Right atrium auricular region (tissue), 2 donors: ENCODE measurements around the gene TREM2. TPM values are rescaled to one million over a fixed set of nuclear protein-coding genes. Genes with fewer than 3 reads are reported as not detected.

Experiments
- DNase-seq: peaks from one replicate; pipeline ENCODE4 v3.0.0-alpha.2; 2019; ENCODE audit warnings: low spot score
- H3K27ac ChIP-seq, 2 donors: fragments of 200-600 bp; sonication (generic); 1 replicate in 1 of 2; 2 replicates in 1 of 2; pipeline ENCODE4 v1.5.1; 2016 to 2019
- H3K27me3 ChIP-seq, 2 donors: fragments of 200-600 bp; sonication (generic); one replicate each; pipeline versions ENCODE4 v1.5.1 to v1.6.0; 2017 to 2019
- H3K36me3 ChIP-seq: fragments of 200-600 bp; sonication (generic); one replicate; pipeline ENCODE4 v1.5.1; 2016
- H3K4me1 ChIP-seq, 2 donors: fragments of 200-600 bp; sonication (generic); one replicate each; pipeline versions ENCODE4 v1.5.1 to v1.6.0; 2017 to 2019
- H3K4me3 ChIP-seq, 2 donors: fragments of 200-600 bp; sonication (generic); 1 replicate in 1 of 2; 2 replicates in 1 of 2; pipeline ENCODE4 v1.5.1; 2017 to 2019; ENCODE audit warnings: mild to moderate bottlenecking in 1 of 2, moderate library complexity in 1 of 2
- H3K9me3 ChIP-seq, 2 donors: fragments of 200-600 bp; sonication (generic); one replicate each; pipeline ENCODE4 v1.5.1; 2019
- total RNA-seq, 2 donors: library from RNA; depleted of rRNA; stranded (reverse); fragments of >200 nt; gene quantifications; one replicate each; pipeline ENCODE4 v1.1.0, GENCODE V29; 2016
- TF ChIP-seq, protein P1 (sequence below), 2 donors: fragments of 200-600 bp; sonication (generic); IDR thresholded peaks; one replicate each; pipeline ENCODE4 v1.5.1; 2019; ENCODE audit warnings: antibody characterized with exemption in 2 of 2

TREM2 gene
- total RNA-seq, 2 donors from 2014 or later, result 1.6 to 7.0 TPM

DNA sequence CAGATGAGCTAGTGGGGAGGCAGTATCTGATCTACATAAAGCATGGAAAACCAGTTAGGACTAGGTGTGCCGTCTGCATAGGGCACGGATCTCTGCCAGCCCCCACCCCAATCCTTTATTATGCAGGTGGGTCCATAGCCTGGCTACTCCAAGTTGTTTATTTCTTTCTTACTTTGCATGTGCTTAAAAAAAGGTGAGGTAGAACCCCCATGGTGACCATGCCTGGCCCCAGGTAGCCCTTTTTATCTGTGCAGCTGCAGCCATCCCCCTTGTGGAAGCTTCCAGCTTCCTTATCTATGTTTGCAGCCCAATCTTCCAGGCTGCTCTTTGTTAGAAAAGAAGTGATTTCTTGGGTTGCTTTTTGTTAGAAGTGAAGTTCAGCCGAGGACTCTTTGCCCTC is 9.0 kb upstream of the TREM2 start:
- no peak for DNase-seq
- Histone ChIP-seq H3K27ac (no peak overlapping the region), H3K4me1 (no peaks in the 10 kb centered on the region), H3K9me3 (no peaks in the 10 kb centered on the region), H3K27me3 (no peaks in the 10 kb centered on the region), H3K4me3 (no peak overlapping the region), H3K36me3 (no peaks in the 10 kb centered on the region)
- TF ChIP-seq, protein P1, sequence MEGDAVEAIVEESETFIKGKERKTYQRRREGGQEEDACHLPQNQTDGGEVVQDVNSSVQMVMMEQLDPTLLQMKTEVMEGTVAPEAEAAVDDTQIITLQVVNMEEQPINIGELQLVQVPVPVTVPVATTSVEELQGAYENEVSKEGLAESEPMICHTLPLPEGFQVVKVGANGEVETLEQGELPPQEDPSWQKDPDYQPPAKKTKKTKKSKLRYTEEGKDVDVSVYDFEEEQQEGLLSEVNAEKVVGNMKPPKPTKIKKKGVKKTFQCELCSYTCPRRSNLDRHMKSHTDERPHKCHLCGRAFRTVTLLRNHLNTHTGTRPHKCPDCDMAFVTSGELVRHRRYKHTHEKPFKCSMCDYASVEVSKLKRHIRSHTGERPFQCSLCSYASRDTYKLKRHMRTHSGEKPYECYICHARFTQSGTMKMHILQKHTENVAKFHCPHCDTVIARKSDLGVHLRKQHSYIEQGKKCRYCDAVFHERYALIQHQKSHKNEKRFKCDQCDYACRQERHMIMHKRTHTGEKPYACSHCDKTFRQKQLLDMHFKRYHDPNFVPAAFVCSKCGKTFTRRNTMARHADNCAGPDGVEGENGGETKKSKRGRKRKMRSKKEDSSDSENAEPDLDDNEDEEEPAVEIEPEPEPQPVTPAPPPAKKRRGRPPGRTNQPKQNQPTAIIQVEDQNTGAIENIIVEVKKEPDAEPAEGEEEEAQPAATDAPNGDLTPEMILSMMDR (IDR thresholded peaks at IDR 0.05), result no peak

DNA sequence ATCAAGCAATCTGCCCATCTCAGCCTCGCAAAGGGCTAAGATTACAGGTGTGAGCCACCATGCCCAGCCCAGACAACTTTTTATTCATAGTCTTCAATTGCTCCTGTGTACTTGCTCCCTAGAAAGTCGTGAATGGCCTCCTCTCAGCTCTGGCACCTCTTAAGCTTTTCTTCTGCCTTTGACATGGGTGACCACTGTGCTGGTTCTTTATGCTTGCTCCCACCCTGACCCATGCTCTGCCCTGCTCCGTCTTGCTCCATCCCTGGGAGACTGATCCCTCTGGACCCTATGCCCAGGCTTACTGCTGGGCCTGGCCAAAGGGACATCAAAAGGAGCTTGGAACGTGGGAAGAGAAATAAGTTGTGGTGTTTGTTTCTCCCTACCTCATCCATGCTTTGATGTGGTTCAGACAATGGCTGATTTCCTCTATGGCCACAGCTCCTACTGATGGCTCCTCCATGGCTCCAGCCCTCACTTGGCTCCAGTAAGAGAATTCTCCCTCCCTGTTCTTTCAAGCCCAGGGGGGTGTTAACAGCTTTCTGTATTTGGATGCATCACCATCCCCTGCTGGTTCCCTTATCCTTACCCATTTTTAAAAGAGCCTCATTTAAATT is 7.7 kb upstream of the TREM2 start:
- Histone ChIP-seq H3K27ac (no peak overlapping the region), H3K9me3 (no peaks in the 10 kb centered on the region), H3K36me3 (no peaks in the 10 kb centered on the region), H3K27me3 (no peaks in the 10 kb centered on the region), H3K4me3 (no peak overlapping the region), H3K4me1 (no peaks in the 10 kb centered on the region)
- TF ChIP-seq, protein P1 (IDR thresholded peaks at IDR 0.05), result no peak
- peak; percentile 32 for DNase-seq

DNA sequence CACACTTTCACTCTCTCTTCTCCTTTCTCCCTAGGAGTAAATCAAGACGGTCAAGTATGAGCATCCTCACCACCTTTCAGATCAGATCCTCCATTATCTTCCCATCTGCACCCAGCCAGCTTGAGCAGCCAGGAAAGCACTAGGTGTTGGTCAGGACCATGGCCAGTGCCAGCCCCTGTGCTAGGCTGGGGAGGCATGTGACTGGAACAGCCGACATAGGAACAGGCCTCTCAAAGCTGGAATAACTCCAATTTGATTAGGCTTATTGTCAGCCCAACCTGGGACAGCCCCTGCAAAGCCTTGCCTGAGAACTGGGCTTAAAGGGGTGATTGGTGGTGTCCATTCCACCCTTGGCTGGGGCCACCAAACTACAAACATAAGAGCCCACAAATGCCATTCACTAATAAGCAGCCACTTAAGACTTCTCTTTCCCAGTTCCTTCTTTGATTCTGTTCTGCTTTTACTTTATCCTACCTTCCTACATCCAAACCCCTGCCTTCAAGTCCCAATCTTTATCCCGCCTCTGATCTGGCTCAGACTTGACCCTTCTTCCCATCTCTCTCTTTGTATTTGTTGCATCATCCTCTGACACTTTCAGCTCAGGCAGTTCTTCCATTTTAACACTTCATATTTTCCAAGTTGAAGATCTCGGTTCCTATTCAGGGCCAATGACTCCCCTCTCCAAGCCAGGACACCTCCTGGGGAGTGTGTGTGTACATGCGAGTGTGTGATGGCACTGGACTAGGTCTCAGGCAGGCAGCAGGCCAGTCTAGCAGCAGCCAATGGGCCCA is 4.5 kb upstream of the TREM2 start:
- no peak overlapping the region for H3K4me3 ChIP-seq
- no peaks in the 10 kb centered on the region for H3K9me3 ChIP-seq
- H3K4me1 ChIP-seq, result no peaks in the 10 kb centered on the region
- TF ChIP-seq, protein P1 (IDR thresholded peaks at IDR 0.05), result no peak
- no peaks in the 10 kb centered on the region for H3K27me3 ChIP-seq
- H3K36me3 ChIP-seq, result no peaks in the 10 kb centered on the region
- no peak overlapping the region for H3K27ac ChIP-seq
- DNase-seq, result no peak

DNA sequence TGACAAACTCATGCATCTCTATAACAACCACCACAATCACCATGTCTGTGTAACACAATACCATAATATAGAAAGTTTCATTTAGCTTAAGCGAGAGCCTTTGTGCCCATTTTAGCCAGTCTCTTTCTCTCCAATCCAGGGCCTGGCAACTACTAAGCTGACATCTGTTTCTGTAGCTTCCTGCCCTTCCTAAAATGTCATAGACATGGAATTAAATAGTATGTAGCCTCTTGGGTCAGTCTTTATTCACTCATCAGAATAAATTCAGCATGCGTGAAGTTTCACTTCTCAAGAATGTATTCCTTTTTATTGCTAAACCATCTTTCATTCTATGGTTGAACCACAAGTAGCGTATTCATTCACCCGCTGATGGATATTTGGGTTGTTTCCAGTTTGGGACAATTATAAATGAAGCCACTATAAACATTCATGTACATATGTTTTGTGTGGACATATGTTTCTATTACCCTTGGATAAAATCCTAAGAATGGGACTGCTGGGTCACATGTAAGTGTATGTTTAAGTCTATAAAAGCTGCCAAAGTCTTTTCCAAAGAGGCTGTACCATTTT is 1.7 kb upstream of the TREM2 start:
- H3K27me3 ChIP-seq, result no peaks in the 10 kb centered on the region
- H3K4me3 ChIP-seq, result no peak overlapping the region
- H3K4me1 ChIP-seq, result no peaks in the 10 kb centered on the region
- no peak overlapping the region for H3K27ac ChIP-seq
- no peaks in the 10 kb centered on the region for H3K9me3 ChIP-seq
- no peaks in the 10 kb centered on the region for H3K36me3 ChIP-seq
- no peak for DNase-seq
- TF ChIP-seq, protein P1 (IDR thresholded peaks at IDR 0.05), result no peak

DNA sequence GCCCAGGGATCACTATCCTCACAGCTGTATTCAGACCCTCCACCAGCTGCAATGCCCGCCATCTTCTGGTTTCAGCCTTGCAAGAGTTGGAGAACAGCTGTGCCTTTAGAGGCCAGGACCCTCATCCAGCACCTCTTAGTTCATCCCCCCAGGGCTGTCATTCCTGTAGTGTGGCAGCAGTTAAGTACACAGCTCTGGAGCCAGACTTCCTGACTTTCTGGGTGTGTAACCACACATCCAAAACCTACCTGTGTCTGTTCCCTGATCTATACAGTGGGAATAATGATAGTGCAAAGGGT is 452 bp upstream of the TREM2 start:
- DNase-seq, result no peak
- Histone ChIP-seq H3K4me1 (no peaks in the 10 kb centered on the region), H3K4me3 (no peak overlapping the region), H3K9me3 (no peaks in the 10 kb centered on the region), H3K36me3 (no peaks in the 10 kb centered on the region), H3K27ac (no peak overlapping the region), H3K27me3 (no peaks in the 10 kb centered on the region)
- TF ChIP-seq, protein P1 (IDR thresholded peaks at IDR 0.05), result no peak
